Ovary (tissue), 3 donors: ENCODE data around the gene KCNN2.

Source experiments
- CTCF ChIP-seq, 3 donors: fragments of 450-650 bp in 2 of 3; fragments of 200-600 bp in 1 of 3; IDR thresholded peaks; one replicate each; pipeline versions ENCODE4 v1.5.1 to v1.8.0; 2016 to 2022; ENCODE audit warnings: antibody characterized with exemption in 3 of 3, mild to moderate bottlenecking in 1 of 3
- POLR2A ChIP-seq: fragments of 450-650 bp; IDR thresholded peaks from one replicate; pipeline ENCODE4 v1.6.1; 2017; ENCODE audit warnings: antibody characterized with exemption, mild to moderate bottlenecking, moderate library complexity
- donor health status: DM: no; HTN: no; CAD: no.

- TF ChIP-seq CTCF (IDR thresholded peaks at IDR 0.05) (no peak), POLR2A (no peak)
Observed at GRCh38 chr5:114450437-114450836, 88.6 kb downstream of the KCNN2 start.
